GM19043 (cell line): Measurements from ENCODE around the gene ST3GAL6.
"Not testable (repeated sequence)": the region's sequence is repeated elsewhere in the genome, so short reads cannot be mapped to it uniquely, and the experiment has no call there.

Experiments used
- ATAC-seq: cut with Tn5 transposase; IDR thresholded peaks from one replicate; pipeline ENCODE4 v1.9.1; 2021; ENCODE audit warnings: low read depth; ENCODE audit not compliant: unreplicated experiment

The ST3GAL6 gene

GRCh38 chr3:98798820-98799219 lies 35.7 kb downstream of the ST3GAL6 start:
- no peak for ATAC-seq

- ATAC-seq = no peak
These were observed 36.3 kb downstream of the ST3GAL6 start for GRCh38 chr3:98799479-98799878.

DNA sequence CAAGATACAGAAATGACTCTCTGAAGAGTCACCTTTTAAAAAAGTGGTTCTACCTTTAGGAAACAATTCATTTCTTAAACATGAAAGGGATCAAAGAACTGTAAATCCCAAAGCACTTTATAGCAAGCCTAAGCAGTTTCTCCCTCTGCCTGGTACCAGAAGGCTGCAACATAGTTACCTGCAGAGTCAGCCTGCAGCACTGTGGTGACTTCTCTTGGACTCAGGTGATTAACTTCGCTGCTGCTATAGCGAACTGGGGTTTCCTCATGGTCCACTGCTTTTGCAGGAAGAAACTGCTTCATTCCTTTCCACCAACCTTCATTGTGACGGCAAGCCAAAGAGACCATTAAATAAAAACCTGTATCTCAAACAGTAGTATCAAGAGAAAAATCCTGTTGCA lies 37.3 kb downstream of the ST3GAL6 start:
- ATAC-seq = no peak

- ATAC-seq = no peak
These were observed 38.1 kb downstream of the ST3GAL6 start for GRCh38 chr3:98801043-98801747.

DNA sequence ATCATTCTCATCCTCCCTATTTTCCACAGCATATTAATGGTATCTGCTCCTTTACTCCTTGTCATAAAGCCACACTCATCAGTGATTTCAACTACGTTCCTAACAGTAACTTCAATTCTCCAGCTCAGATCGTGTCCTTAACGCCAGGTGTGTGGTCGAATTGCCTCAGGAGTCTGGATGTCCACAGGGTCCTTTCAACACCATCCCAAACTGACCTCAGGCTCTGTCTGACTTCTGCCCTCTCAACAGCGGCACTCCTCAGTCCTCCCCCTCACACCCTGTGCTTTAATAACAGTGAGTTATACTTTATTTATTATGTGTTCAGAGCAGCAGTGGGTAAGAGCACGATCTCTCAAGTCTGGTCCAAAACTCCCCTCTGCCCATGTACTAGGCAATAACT lies 42.4 kb downstream of the ST3GAL6 start:
- no peak for ATAC-seq

DNA sequence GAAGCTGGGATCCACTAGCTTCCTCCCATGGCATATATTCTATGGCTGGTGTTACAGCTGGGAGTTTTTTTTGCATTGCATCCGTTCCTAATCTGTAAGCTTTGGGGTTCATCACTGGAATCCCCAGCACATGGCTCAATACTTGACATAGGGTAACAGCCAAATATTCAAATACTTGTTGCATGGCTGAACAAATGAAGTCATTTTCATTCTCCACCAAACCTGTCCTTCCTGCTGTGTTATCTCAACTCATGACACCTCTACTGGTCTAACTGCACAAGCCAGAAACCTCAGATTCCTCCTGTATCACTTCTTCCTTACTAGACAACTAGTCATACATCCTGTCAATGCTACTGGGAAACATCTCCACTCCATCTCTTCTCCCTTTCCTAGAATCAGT lies 43.4 kb downstream of the ST3GAL6 start:
- ATAC-seq = no peak

DNA sequence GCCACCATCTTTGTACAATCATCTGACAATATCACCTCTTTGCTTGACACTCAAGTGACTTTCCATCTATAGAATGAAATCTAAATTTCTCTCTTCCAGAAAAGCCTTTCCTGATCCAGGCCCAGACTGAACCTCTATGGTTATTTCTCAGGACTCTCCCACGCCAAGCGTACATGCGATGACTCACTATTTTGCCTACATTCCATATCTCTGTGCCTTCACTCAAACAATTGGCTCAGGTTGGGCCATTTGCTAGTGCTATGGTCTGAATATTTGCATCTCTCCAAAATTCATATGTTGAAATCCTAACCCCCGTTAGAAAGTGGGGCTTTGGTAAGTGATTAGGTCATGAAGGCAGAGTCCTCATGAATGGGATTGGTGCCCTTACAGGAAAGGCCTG lies 43.9 kb downstream of the ST3GAL6 start:
- no peak for ATAC-seq

DNA sequence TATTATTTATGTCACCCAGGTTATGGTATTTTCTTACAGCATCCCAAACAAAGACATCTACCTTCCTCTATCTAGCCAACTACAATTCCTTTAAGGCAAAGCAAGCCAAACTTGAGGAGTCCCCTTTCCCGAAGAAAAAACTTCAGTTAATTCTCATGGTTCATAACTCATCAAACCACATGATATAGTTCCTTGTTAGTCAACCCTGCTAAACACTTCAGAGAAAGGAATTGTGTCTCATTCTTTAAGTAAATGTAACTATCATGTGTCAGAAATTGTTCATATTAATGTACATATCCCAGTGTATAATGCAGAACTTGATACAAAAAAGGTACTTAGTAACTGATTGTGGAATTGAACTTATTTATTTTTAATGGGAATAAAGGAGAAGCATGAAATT lies 44.4 kb downstream of the ST3GAL6 start:
- no peak for ATAC-seq

DNA sequence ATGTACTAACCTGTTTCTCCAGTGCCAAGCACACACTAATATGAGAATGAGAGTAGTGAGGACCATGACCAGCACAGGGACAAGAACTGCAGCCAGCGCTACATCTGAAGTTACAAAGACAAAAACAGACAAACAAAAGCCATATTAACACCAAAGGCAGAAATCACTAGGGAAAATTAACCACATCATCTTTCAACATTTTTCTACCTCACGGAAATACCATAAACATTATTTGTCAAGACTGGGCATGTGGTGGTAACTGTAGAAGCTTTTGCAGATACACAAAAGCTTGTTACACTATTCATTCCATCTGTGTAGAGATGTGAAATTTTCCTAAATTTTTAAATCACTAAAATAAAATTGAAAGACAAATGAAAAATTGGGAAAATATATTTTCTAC lies 44.9 kb downstream of the ST3GAL6 start:
- ATAC-seq = no peak

GRCh38 chr3:98809557-98809956 lies 46.4 kb downstream of the ST3GAL6 start:
- no peak for ATAC-seq

GRCh38 chr3:98811048-98811447 lies 47.9 kb downstream of the ST3GAL6 start:
- ATAC-seq = no peak

- no peak for ATAC-seq
These were observed 49.8 kb downstream of the ST3GAL6 start for GRCh38 chr3:98812851-98813374.

- no peak for ATAC-seq
These were observed 51.8 kb downstream of the ST3GAL6 start for GRCh38 chr3:98814817-98815420.

DNA sequence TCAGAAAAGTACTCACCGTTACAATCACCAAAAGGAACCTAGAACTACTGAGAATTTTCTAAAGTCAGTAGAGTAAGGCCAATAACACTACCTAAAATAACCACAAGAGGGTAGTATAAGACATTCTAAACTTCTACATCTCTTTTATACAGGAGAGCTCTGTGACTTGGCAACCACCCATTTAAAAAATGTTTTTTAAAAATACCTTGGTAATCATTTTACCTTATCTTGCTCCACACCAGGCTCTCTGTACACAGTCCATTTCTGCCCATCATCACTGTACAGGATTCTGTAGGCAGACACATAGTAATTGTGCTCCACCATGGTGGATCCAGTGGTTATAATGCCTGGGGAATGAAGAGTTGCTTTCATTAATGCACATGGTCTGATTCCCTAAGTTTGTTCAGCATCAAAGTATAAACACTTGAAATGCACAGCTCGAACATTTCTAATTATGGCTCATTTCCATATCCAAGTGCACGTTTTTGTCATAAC lies 54.5 kb downstream of the ST3GAL6 start:
- peak; percentile 90 for ATAC-seq

DNA sequence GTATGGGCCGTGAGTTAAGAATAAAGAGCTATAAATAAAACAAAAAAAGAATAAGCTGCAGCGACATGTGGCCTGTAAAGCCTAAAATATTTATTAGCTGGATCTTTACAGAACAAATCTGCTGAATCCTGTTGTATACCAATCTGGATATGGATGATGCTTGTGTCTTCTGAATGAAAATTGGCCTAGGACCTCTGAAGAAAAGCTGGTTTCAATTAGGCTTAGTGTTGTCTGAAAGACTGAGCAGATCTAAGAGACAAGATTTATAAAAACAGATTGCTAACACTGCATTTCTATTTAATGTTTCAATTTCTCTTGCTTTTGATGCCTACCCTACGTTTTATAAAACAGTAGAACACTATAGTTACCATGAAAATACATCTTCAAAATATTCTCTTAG lies 57.9 kb downstream of the ST3GAL6 start:
- ATAC-seq = no peak

DNA sequence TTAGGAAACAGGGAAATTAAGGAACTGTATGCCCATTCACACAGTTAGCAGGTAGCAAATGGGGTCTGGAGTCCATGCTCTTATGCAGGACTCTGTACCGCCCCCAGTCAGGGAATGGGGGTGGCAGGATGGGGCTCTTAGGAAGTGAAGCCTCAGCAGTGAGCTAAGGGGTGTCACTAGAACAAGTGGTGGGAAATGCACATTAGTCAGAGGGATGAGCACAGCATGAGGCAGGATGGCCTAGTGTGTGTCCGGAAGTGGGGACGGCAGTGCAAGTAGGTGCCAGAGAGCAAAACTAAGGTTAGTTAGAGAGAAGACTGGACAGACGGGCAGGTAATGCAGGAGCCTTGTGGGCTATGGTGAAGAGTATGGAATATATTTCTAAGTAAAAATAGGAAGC lies 60.7 kb downstream of the ST3GAL6 start:
- no peak for ATAC-seq

- no peak for ATAC-seq
These were observed 61.1 kb downstream of the ST3GAL6 start for GRCh38 chr3:98824256-98824655.

DNA sequence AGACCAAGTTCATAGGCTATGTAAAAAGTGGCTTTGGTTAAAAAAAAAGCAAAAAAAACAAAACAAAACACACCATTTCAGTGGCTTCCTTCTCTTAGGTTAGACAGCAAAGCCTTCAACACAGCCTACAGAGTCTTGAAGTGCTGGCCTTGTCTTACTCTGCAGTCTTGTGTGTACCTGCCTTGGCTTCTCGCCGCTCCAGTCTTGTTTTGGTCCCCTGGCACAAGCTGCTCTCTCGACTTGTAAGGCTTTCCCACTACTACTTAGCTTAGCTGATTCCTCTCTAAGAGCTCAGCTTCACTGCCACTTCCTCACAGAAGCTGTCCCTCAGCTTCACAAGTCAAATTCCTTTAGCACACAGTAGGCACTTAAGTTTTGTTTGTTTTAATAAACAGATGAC lies 63.0 kb downstream of the ST3GAL6 start:
- ATAC-seq = no peak

DNA sequence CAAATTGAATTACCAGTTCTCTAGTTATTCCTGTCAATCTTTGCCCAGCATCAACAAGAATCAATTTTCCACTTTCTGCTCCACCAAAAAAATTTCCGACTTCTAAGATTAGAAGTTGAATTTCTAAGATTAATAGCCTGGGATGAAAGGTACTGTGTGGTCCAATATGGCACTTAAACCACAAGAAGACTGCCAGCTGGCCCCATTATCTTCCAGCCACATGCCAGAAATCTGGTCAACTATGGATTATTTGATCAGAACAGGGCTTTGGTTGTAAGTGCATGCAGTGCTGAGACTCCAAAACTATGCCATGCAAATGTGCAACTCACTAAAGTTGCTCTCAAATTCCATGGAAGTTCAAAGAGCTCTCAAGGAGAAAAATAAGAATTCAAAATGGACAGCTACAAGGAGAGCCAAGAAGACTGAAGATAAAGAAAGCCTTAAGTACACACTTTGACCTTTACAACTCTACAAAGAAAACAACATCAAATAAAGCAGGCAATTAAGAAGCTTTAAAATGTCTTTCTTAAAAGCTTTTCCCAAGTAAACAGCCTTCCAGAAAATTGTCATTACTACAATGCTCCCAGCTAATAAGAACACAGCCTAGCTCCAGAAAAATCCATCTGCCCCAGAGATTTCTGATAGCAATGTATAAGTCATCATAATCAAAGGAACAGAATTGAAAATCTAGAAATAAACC lies 64.2 kb downstream of the ST3GAL6 start:
- no peak for ATAC-seq

DNA sequence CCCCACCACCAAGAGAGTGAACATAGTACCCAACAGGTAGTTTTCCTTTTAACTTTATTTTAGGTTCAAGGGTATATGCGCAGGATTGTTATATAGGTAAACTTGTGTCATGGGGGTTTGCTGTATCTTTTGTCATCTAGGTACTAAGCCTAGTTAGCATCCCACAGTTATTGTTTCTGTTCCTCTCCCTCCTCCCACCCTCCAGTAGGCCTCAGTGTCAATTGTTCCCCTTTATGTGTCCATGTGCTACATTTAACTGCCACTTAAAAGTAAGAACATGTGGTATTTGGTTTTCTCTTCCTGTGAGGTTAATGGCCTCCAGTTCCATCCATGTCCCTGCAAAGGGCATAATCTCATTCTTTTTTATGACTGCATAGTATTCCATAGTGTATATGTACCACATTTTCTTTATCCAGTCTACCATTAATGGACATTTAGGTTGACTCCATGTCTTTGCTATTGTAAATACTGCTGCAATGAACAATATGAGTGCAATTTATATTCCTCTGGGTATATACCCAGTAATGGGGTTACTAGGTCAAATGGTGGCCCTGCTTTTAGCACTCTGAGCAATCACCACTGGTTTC lies 66.2 kb downstream of the ST3GAL6 start:
- ATAC-seq = no peak

- ATAC-seq = not testable (repeated sequence)
These were observed 67.9 kb downstream of the ST3GAL6 start for GRCh38 chr3:98831060-98831459.
